Stimulated activated CD4-positive, alpha-beta T cell treated with anti-CD3 and anti-CD28 coated beads, Interleukin-1b, Interleukin-23, amount 100 ng/mL, for 4 hours (primary cell): ENCODE measurements around the gene RABL6.
A peak's percentile ranks its signal among the peaks of the same experiment; 100 is the strongest.
"Not testable (repeated sequence)": the region's sequence is repeated elsewhere in the genome, so short reads cannot be mapped to it uniquely, and the experiment has no call there.

Experiments
- DNase-seq, 2 donors: peaks; one replicate each; pipeline ENCODE4 v3.0.0-alpha.2; 2020; ENCODE audit warnings: low read depth in 2 of 2

The RABL6 gene

GRCh38 chr9:136835932-136836904 is 28.5 kb downstream of the RABL6 start:
- no peak for DNase-seq

DNA sequence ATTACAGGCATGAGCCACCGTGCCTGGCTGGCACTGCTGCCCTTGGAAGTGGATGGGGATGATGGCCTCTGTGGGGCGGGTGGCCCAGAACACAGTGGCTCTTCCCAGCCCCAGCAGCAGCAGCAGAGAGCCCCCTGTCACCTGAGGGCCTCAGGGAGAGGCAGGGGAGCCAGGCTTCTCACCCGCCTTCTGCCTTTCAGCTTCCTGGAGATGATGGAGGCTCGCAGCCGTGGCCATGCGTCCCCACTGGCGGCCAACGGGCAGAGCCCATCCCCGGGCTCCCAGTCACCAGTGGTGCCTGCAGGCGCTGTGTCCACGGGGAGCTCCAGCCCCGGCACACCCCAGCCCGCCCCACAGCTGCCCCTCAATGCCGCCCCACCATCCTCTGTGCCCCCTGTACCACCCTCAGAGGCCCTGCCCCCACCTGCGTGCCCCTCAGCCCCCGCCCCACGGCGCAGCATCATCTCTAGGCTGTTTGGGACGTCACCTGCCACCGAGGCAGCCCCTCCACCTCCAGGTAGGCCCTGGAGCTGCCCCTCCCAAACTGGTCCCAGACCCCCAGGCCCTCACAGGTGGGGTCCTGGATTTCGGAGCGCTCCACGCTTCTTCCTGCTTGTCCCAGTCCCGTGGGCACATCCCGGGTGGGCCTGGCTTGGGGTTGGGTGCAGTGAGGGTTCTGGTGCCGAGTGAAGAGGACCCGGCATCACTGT is 29.6 kb downstream of the RABL6 start:
- no peak for DNase-seq

DNA sequence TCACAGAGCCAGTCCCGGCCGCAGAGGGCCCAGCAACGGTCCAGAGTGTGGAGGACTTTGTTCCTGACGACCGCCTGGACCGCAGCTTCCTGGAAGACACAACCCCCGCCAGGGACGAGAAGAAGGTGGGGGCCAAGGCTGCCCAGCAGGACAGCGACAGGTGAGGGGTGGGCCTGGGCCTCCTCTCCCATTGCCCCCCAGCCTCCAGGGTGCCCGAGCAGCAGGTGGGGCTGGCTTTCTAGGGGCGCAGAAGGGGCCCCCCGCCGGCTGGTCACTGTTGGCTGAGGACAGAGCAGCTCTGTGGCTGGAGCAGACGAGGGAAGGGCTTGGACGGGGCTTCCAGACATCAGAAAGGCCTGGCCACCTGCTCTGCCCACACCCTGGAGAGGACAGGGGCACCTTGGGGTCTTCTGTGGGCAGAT is 30.1 kb downstream of the RABL6 start:
- not testable (repeated sequence) for DNase-seq

DNA sequence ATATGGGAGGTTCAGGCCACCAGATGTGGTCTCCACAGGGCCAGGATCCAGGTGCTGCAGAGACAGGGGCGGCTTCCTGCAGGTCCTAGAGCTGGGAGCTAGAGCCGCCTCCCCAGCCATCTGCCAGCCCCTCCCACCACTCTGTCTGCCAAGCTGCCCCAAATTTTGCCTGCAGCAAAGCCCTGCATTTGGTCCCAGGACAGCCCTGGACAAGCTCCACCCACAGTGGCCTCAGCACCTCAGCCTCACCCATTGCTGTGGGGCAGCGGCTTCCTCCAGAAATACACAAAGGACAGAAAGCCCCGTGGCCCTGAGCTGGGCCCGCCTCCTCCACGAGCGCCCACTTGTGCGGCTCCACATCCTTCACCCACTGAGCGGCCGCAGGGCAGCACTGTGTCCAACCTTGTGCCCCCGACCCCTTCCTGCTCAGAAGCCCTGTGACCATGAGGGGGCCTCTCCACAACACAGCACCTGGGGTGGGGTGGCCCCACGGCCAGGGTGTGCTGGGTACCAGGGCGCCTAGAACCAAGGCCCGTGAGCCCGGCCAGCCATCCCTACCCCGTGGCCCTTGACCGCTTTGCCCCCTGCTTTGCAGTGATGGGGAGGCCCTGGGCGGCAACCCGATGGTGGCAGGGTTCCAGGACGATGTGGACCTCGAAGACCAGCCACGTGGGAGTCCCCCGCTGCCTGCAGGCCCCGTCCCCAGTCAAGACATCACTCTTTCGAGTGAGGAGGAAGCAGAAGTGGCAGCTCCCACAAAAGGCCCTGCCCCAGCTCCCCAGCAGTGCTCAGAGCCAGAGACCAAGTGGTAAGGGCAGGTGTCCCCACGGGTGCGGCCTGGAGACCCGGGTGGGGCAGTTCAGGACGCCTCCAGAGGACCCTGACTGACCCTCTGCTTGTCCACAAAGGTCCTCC is 30.8 kb downstream of the RABL6 start:
- DNase-seq, result no peak

DNA sequence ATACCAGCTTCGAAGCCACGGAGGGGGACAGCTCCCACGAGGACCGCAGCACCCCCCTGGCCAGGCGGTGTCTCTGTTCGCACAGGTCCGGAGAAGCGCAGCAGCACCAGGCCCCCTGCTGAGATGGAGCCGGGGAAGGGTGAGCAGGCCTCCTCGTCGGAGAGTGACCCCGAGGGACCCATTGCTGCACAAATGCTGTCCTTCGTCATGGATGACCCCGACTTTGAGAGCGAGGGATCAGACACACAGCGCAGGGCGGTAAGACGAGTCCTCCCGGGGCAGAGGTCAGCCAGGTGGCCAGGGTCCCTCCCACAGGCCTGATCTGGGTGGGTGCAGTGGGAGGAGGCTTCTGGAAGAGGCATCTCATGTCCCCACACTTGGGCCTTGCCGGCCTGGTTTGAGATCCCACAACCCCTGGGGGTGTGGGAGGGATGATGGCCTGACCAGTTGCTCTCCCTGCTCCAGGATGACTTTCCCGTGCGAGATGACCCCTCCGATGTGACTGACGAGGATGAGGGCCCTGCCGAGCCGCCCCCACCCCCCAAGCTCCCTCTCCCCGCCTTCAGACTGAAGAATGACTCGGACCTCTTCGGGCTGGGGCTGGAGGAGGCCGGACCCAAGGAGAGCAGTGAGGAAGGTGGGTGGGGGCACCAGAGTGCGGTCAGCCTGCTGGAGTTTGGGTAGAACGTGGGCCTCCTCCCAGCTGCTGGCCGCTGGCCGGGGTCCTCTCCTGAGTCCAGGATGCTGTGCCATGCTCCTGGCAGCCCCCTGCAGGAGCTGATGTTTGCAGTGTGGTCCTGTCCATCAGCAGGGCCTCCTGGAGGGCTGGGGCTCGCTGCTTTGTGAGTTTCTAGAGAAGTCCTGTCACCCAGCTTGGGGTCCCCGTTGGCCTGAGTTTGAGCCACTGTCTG is 31.7 kb downstream of the RABL6 start:
- DNase-seq, result no peak

DNA sequence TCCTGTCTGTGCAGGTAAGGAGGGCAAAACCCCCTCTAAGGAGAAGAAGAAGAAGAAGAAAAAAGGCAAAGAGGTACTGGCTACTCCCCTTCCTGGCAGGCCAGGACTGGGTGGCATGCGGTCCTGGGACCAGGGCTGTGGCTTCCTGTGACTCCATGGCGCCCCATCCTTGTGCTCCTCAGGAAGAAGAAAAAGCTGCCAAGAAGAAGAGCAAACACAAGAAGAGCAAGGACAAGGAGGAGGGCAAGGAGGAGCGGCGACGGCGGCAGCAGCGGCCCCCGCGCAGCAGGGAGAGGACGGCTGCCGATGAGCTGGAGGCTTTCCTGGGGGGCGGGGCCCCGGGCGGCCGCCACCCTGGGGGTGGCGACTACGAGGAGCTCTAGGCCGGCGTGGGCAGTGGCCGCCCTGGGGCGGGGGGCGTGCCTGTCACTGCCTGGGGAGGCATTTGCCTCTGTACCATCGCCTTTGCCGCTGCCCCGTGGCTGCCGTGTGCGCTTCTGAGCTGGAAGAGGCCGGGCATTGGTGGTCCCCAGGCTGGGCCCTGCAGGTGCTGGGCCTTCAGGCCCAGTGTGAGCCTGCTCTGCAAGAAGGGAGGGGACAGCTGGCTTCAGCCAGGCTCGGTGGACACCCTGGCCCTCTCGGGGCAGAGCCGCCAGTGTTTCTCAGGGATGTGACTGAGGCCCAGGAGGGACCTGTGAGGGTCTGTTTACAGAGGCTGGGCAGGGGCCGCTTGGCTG is 32.6 kb downstream of the RABL6 start:
- no peak for DNase-seq

GRCh38 chr9:136840877-136841645 is 33.3 kb downstream of the RABL6 start:
- no peak for DNase-seq

- DNase-seq, result not testable (repeated sequence)
Measured at GRCh38 chr9:136841646-136842379, 34.1 kb downstream of the RABL6 start.

DNA sequence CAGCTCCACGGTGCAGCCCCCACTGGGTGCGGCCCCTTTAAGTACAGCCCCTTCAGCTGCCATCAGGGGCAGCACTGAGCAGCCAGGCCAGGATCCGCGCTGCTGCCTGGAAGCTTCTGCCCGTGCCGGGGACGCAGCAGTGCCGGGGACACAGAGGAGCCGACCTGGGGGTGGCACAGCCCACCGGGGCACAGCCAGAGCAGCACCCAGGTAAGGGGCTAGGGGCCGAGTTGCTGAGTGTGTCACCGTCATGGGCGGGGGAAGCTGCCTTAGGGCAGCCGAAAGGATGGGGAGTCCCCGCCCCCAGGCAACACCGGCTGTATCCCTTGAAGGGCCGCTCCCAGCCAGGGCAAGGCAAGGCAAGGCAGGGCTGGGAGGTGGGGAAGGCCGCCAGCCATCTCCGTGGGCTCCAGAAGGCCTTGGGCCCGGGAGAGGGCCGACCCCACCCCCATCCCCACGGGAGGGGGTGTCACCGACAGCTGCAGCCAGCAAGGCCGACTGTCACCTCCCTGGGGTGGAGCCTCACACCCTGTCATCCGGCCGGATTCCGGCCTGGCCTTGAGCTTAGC is 34.7 kb downstream of the RABL6 start, which contains the start of gene AJM1:
Gene AJM1, plus strand, starts transcription at position 99 of the 569 bp plus-strand sequence. CDS start 1,937 bp downstream, outside the sequence.
- peak; percentile 63 to 70 for DNase-seq

GRCh38 chr9:136843159-136843800 is 35.5 kb downstream of the RABL6 start:
- DNase-seq, result not testable (repeated sequence)

GRCh38 chr9:136843801-136844740 is 36.3 kb downstream of the RABL6 start:
- DNase-seq, result peak; percentile 50 to 60

DNA sequence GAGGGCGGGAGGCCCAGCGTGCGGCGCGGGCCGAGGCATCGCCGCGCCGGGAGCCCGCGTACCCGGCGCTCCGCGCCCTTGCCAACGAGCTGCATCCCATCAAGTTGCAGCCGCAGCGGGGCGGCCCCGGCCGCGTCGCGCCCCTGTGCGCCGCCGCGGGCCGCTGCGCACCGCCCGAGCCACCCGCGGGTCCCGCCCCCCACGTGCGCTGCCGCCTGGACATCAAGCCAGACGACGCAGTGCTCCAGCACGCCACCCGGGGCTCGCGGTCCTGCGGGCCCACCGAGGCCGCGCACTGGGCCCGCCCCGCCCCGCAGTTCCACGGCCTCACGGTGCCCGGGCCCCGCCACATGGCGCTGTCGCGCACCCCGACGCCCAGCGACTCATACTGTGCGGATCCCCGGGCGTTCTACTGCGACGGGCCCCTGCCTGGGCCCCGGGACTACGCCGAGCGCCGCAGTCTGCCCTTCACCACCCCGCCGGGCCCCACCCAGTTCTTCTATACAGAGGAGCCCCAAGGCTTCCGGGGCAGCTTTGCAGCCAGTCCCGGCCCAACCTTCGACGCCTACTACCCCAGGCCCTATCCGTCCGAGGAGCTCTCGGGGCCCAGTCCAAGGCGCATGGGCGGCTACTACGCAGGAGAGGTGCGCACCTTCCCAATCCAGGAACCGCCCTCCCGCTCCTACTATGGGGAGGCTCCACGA is 37.2 kb downstream of the RABL6 start:
- DNase-seq, result no peak

DNA sequence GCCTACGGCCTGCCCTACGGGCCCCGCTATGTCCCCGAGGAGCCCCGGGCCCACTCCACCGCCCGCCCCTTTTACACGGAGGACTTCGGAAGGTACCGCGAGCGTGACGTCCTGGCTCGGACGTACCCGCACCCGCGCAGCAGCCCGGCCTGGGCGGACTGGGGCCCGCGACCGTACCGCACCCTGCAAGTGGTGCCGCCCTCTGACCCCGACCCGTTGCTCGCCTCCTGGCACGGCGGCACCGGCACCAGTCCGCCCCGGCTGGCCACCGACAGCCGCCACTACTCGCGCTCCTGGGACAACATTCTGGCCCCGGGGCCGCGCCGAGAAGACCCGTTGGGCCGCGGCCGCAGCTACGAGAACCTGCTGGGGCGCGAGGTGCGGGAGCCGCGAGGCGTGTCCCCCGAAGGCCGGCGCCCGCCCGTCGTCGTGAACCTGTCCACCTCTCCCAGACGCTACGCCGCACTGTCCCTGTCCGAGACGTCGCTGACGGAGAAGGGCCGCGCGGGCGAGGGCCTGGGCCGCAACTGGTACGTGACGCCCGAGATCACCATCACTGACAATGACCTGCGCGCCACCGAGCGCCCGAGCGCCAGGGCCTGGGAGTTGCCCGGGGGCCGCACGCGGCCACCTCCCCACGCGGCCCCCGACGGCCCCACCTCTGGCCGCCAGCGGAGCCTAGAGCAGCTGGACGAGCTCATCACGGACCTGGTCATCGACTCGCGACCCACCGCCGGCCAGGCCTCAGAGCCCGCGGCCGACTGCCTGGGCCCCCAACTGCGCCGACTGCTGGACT is 37.9 kb downstream of the RABL6 start:
- no peak for DNase-seq

DNA sequence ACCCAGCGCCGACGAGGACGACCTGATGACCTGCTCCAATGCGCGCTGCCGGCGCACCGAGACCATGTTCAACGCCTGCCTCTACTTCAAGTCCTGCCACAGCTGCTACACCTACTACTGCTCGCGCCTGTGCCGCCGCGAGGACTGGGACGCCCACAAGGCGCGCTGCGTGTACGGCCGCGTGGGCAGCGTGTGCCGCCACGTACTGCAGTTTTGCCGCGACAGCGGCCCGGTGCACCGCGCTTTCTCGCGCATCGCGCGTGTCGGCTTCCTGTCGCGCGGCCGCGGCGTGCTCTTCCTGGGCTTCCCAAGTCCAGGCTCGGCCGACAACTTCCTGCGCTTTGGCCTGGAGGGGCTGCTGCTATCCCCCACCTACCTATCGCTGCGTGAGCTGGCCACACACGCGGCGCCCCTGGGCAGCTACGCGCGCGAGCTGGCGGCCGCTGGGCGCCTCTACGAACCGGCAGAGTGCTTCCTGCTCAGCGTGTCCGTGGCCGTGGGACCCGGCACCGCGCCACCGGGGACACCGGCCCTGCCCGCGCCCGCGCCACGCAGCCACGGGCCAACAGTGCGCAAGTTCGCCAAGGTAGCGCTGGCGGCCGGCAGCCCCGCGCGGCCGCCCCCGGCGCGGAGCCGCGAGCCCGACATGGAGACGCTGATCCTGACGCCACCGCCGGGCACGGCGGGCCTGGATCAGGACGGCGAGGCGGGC is 38.8 kb downstream of the RABL6 start:
- no peak for DNase-seq
